Lower leg skin (tissue), 4 donors: Measurements from ENCODE around the gene GPRASP2. TPM values are rescaled to one million over a fixed set of nuclear protein-coding genes. Genes with fewer than 3 reads are reported as not detected.

Experiments used
- DNase-seq, 2 donors: peaks; one replicate each; pipeline ENCODE4 v3.0.0-alpha.2; 2019; ENCODE audit warnings: low spot score in 2 of 2
- H3K4me3 ChIP-seq: fragments of 200-600 bp; sonication (generic); 2 replicates; pipeline ENCODE4 v1.5.1; 2017; ENCODE audit warnings: mild to moderate bottlenecking, low read depth; ENCODE audit not compliant: poor library complexity, severe bottlenecking
- CTCF ChIP-seq, 3 donors: fragments of 450-650 bp; IDR thresholded peaks; one replicate each; pipeline ENCODE4 v1.5.1; 2016; ENCODE audit warnings: antibody characterized with exemption in 3 of 3, mild to moderate bottlenecking in 3 of 3, moderate library complexity in 2 of 3
- POLR2A ChIP-seq, 2 donors: fragments of 450-650 bp; IDR thresholded peaks; one replicate each; pipeline ENCODE4 v1.6.1; 2016 to 2017; ENCODE audit warnings: antibody characterized with exemption in 2 of 2, mild to moderate bottlenecking in 1 of 2, moderate library complexity in 1 of 2
- WGBS, 2 donors: methylation state at CpG; one replicate each; pipeline ENCODE4 v1.1.5; 2018; 5-methylcytosine and 5-hydroxymethylcytosine counted together
- intact Hi-C: fragments of 100-400 bp; cut with DNase I; formaldehyde crosslinking; loops from one replicate; pipeline ENCODE4 v1.15.0; 2023; ENCODE audit warnings: low total_unique reads
- total RNA-seq, 4 donors: library from RNA; depleted of rRNA; stranded (reverse); fragments of >200 nt; gene quantifications; one replicate each; pipeline ENCODE4 v1.1.0, GENCODE V29; 2016

The GPRASP2 gene
- total RNA-seq, 4 donors from 2014 or later = 4.4 to 14.7 (median 9.5) TPM

GRCh38 chrX:102728646-102729045, 16.4 kb downstream of the GPRASP2 start:
- no peak for DNase-seq
- TF ChIP-seq POLR2A (IDR thresholded peaks at IDR 0.05) = no peak
- no peak for TF ChIP-seq CTCF (IDR thresholded peaks at IDR 0.05)
- WGBS, 2 donors = 74 to 92% methylated on average over 1 of the region's 1 CpG
- intact Hi-C loops = no loop called here
- no peak overlapping the region for H3K4me3 ChIP-seq

GRCh38 chrX:102739657-102740056, 27.4 kb downstream of the GPRASP2 start:
- no peak overlapping the region for H3K4me3 ChIP-seq
- intact Hi-C loops = no loop called here
- WGBS, 2 donors = 55 to 77% methylated on average over 7 of the region's 7 CpGs
- TF ChIP-seq CTCF (IDR thresholded peaks at IDR 0.05) (no peak), POLR2A (IDR thresholded peaks at IDR 0.05) (no peak)
- DNase-seq = no peak

- intact Hi-C loops = no loop called here
- 69 to 90% methylated on average over 1 of the region's 1 CpG for WGBS, 2 donors
- no peak for DNase-seq
- H3K4me3 ChIP-seq = no peak overlapping the region
- TF ChIP-seq POLR2A (IDR thresholded peaks at IDR 0.05) (no peak), CTCF (IDR thresholded peaks at IDR 0.05) (no peak)
These were observed 32.1 kb downstream of the GPRASP2 start for GRCh38 chrX:102744307-102744706.

- H3K4me3 ChIP-seq = no peak overlapping the region
- WGBS, 2 donors = 60% methylated on average over 1 to 8 of the region's 14 CpGs
- TF ChIP-seq CTCF (IDR thresholded peaks at IDR 0.05) (no peak), POLR2A (IDR thresholded peaks at IDR 0.05) (no peak)
- no peak for DNase-seq
- intact Hi-C loops = no loop called here
These were observed 33.2 kb downstream of the GPRASP2 start for GRCh38 chrX:102745513-102745856.

GRCh38 chrX:102745857-102746584, 33.8 kb downstream of the GPRASP2 start:
- intact Hi-C loops = no loop called here
- WGBS, 2 donors = 28% methylated on average over 58 of the region's 61 CpGs; no CpG with 5 or more reads in 1 of the 2 donors
- peak in 1 of 2 donors; percentile 85 for DNase-seq
- peak overlapping the region; percentile 40 for H3K4me3 ChIP-seq
- TF ChIP-seq CTCF (IDR thresholded peaks at IDR 0.05) (no peak), POLR2A (IDR thresholded peaks at IDR 0.05) (no peak)

GRCh38 chrX:102765217-102765616, 53.0 kb downstream of the GPRASP2 start:
- no peak overlapping the region for H3K4me3 ChIP-seq
- intact Hi-C loops = no loop called here
- TF ChIP-seq CTCF (IDR thresholded peaks at IDR 0.05) (no peak), POLR2A (IDR thresholded peaks at IDR 0.05) (no peak)
- DNase-seq = peak in 1 of 2 donors; percentile 15
- WGBS, 2 donors = 47 to 52% methylated on average over 2 of the region's 2 CpGs
